ENCODE measurements around the gene TNFRSF13B. TPM values are rescaled to one million over a fixed set of nuclear protein-coding genes. Genes with fewer than 3 reads are reported as not detected.
"Not testable (repeated sequence)": the region's sequence is repeated elsewhere in the genome, so short reads cannot be mapped to it uniquely, and the experiment has no call there.

The TNFRSF13B gene
- total and polyA plus RNA-seq, 2 donors (not counting 1 experiment from before 2014, with no cell fraction given) = not detected

DNA sequence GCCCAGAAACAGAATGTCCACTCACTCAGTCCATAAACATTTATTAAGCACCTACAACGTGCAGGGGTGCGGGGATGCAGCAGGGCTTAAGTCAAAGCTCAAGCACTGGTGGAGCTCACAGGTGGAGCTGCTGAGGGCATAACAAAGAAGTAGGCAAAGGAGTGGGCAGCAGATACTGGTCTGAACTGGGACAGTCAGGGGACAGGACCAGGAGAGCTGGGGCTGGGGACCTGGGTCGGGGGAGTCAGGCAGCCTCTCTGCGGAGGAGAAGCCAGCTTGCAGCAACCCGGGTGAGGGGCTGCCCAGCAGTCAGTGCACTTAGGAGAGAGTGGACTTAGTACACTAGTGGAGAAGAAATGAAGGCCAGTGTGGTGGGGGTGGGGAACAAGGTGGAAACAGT, 10.0 kb upstream of the TNFRSF13B start:
- Histone ChIP-seq H3K4me2 (ENCODE audit: extremely low read depth, insufficient read depth, low read length) (no peak overlapping the region), H3K79me2 (ENCODE audit: control insufficient read depth, insufficient read depth, low read length) (no peaks in the 10 kb centered on the region), H3K4me3 (replicated peaks in 1 of 4; ENCODE audit: control extremely low read depth in 1 of 4, insufficient read depth in 1 of 4, low read depth in 3 of 4, low read length in 4 of 4) (no peak overlapping the region), H2AFZ (ENCODE audit: low read length) (no peak overlapping the region), H4K20me1 (ENCODE audit: control insufficient read depth, extremely low read depth, insufficient read depth, low read length) (no peaks in the 10 kb centered on the region), H3K9ac (ENCODE audit: insufficient read depth, low read length) (no peak overlapping the region), H3K4me1 (ENCODE audit: control insufficient read depth, extremely low read depth, insufficient read depth, low read length) (no peaks in the 10 kb centered on the region), H3K27ac (ENCODE audit: insufficient read depth, low read length) (no peak overlapping the region), H3K27me3 (ENCODE audit: control insufficient read depth, insufficient read depth, low read length) (no peaks in the 10 kb centered on the region), H3K36me3 (ENCODE audit: control insufficient read depth, insufficient read depth, low read length) (no peaks in the 10 kb centered on the region), H3K9me3 (ENCODE audit: control insufficient read depth, insufficient read depth, low read depth, low read length) (no peaks in the 10 kb centered on the region)
- TF ChIP-seq, protein P1, sequence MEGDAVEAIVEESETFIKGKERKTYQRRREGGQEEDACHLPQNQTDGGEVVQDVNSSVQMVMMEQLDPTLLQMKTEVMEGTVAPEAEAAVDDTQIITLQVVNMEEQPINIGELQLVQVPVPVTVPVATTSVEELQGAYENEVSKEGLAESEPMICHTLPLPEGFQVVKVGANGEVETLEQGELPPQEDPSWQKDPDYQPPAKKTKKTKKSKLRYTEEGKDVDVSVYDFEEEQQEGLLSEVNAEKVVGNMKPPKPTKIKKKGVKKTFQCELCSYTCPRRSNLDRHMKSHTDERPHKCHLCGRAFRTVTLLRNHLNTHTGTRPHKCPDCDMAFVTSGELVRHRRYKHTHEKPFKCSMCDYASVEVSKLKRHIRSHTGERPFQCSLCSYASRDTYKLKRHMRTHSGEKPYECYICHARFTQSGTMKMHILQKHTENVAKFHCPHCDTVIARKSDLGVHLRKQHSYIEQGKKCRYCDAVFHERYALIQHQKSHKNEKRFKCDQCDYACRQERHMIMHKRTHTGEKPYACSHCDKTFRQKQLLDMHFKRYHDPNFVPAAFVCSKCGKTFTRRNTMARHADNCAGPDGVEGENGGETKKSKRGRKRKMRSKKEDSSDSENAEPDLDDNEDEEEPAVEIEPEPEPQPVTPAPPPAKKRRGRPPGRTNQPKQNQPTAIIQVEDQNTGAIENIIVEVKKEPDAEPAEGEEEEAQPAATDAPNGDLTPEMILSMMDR (conservative IDR thresholded peaks at IDR 0.05 in 1 of 2, IDR thresholded peaks at IDR 0.05 in 1 of 2; ENCODE audit: low read depth in 1 of 2, low read length in 2 of 2) = no peak
- no peak for TF ChIP-seq EZH2 (IDR thresholded peaks at IDR 0.05; ENCODE audit: low read length, missing control alignments)
- no peak for DNase-seq (ENCODE audit: low read depth in 2 of 2)

DNA sequence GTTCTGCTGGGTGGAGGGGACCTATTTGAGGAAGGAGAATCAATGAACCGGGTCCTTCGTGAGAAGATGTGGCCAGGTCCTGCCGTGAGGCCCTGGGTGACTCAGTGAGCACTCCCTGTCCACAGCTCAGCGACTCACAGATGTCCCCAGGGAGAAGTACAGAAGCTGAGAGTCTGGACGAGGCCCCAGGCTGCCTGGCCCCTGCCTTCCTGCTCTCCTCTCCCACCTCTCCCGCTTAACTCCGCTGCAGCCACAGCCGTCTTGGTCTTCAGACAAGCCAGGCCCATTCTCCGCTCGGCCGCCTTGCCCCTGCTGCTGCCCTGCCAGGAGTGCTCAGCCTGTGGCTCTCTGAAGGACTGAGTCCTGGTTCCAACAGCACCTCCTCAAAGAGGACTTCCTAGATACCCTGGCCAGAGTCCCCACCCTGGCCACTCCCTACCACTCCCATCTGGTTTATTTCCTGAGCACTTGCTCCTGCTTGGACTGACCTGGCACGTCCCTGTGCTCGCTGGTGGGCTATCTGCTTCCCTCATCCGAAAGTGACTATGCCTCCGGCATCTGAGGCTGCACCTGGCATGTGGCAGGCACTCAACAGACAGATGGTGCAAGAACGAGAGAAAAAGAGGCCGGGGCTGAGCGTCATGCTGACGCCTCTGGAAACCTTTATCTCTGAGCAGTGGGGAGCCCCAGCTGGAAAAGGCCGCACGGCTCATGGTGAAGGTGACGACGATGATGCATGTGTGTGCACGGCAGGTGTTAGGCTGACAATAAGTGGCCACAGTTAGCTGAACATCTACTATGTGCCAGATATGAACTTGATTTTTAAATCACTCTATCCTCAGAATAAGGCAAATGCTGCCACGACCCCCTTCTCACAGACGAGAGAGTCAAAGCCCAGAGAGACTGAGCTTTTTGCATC, 9.2 kb upstream of the TNFRSF13B start:
- H4K20me1 ChIP-seq (ENCODE audit: control insufficient read depth, extremely low read depth, insufficient read depth, low read length) = no peaks in the 10 kb centered on the region
- no peak overlapping the region for H3K9ac ChIP-seq (ENCODE audit: insufficient read depth, low read length)
- H3K27ac ChIP-seq (ENCODE audit: insufficient read depth, low read length) = no peak overlapping the region
- no peak for DNase-seq (ENCODE audit: low read depth in 2 of 2)
- no peaks in the 10 kb centered on the region for H3K79me2 ChIP-seq (ENCODE audit: control insufficient read depth, insufficient read depth, low read length)
- no peaks in the 10 kb centered on the region for H3K4me1 ChIP-seq (ENCODE audit: control insufficient read depth, extremely low read depth, insufficient read depth, low read length)
- no peaks in the 10 kb centered on the region for H3K27me3 ChIP-seq (ENCODE audit: control insufficient read depth, insufficient read depth, low read length)
- no peak overlapping the region for H2AFZ ChIP-seq (ENCODE audit: low read length)
- TF ChIP-seq, protein P1 (conservative IDR thresholded peaks at IDR 0.05 in 1 of 2, IDR thresholded peaks at IDR 0.05 in 1 of 2; ENCODE audit: low read depth in 1 of 2, low read length in 2 of 2) = no peak
- TF ChIP-seq EZH2 (IDR thresholded peaks at IDR 0.05; ENCODE audit: low read length, missing control alignments) = no peak
- H3K36me3 ChIP-seq (ENCODE audit: control insufficient read depth, insufficient read depth, low read length) = no peaks in the 10 kb centered on the region
- no peaks in the 10 kb centered on the region for H3K9me3 ChIP-seq (ENCODE audit: control insufficient read depth, insufficient read depth, low read depth, low read length)
- no peak overlapping the region for H3K4me2 ChIP-seq (ENCODE audit: extremely low read depth, insufficient read depth, low read length)
- H3K4me3 ChIP-seq (replicated peaks in 1 of 4; ENCODE audit: control extremely low read depth in 1 of 4, insufficient read depth in 1 of 4, low read depth in 3 of 4, low read length in 4 of 4) = no peak overlapping the region

DNA sequence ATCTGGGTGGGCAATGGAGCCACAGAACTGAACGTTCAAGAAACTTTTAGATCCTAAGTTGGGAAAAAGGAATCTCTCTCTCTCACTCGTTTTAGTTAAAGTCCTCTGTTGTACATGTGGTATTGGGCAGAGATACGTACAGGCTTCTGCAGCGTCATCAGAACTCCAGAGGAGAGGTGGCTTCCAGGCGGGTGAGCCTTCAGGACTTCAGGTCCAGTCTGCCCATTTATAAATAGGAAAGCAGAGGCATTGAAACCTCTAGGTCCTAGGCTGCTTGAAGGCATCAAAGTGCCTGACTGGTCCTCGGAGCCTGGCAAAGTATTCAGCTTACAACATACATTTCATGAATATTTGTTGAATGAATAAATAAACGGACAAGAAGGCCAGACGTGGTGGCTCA, 8.1 kb upstream of the TNFRSF13B start:
- Histone ChIP-seq H3K79me2 (ENCODE audit: control insufficient read depth, insufficient read depth, low read length) (no peaks in the 10 kb centered on the region), H3K4me3 (replicated peaks in 1 of 4; ENCODE audit: control extremely low read depth in 1 of 4, insufficient read depth in 1 of 4, low read depth in 3 of 4, low read length in 4 of 4) (no peak overlapping the region), H3K27me3 (ENCODE audit: control insufficient read depth, insufficient read depth, low read length) (no peaks in the 10 kb centered on the region), H3K27ac (ENCODE audit: insufficient read depth, low read length) (no peak overlapping the region), H3K4me1 (ENCODE audit: control insufficient read depth, extremely low read depth, insufficient read depth, low read length) (no peaks in the 10 kb centered on the region), H4K20me1 (ENCODE audit: control insufficient read depth, extremely low read depth, insufficient read depth, low read length) (no peaks in the 10 kb centered on the region), H2AFZ (ENCODE audit: low read length) (no peak overlapping the region), H3K4me2 (ENCODE audit: extremely low read depth, insufficient read depth, low read length) (no peak overlapping the region), H3K9ac (ENCODE audit: insufficient read depth, low read length) (no peak overlapping the region), H3K36me3 (ENCODE audit: control insufficient read depth, insufficient read depth, low read length) (no peaks in the 10 kb centered on the region), H3K9me3 (ENCODE audit: control insufficient read depth, insufficient read depth, low read depth, low read length) (no peaks in the 10 kb centered on the region)
- TF ChIP-seq, protein P1 (conservative IDR thresholded peaks at IDR 0.05 in 1 of 2, IDR thresholded peaks at IDR 0.05 in 1 of 2; ENCODE audit: low read depth in 1 of 2, low read length in 2 of 2) = no peak
- TF ChIP-seq EZH2 (IDR thresholded peaks at IDR 0.05; ENCODE audit: low read length, missing control alignments) = no peak
- DNase-seq (ENCODE audit: low read depth in 2 of 2) = no peak

DNA sequence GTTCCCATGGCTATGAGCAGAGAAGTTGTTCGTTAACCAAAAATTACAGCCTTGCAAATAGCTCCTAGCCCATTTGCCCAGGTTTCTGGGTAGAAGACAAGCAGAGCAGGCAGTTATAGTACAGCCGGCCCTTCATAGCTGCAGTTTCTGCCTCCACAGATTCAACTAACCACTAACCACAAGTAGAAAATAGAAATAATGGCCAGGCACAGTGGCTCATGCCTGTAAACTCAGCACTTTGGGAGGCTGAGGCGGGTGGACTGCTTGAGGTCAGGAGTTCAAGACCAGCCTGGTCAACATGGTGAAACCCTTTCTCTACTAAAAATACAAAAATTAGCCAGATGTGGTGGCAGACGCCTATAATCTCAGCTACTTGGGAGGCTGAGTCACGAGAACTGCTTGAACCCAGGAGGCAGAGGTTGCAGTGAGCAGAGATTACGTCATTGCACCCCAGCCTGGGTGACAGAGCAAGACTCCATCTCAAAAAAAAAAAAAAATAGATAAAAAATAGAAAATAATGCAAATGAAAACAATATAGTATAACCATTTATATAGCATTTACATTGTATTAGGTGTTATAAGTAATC, 7.4 kb upstream of the TNFRSF13B start:
- not testable (repeated sequence) for H3K4me2 ChIP-seq (ENCODE audit: extremely low read depth, insufficient read depth, low read length); H3K79me2 ChIP-seq (ENCODE audit: control insufficient read depth, insufficient read depth, low read length); H3K27ac ChIP-seq (ENCODE audit: insufficient read depth, low read length); H3K36me3 ChIP-seq (ENCODE audit: control insufficient read depth, insufficient read depth, low read length); H2AFZ ChIP-seq (ENCODE audit: low read length); H4K20me1 ChIP-seq (ENCODE audit: control insufficient read depth, extremely low read depth, insufficient read depth, low read length); H3K27me3 ChIP-seq (ENCODE audit: control insufficient read depth, insufficient read depth, low read length); H3K4me3 ChIP-seq (replicated peaks in 1 of 4; ENCODE audit: control extremely low read depth in 1 of 4, insufficient read depth in 1 of 4, low read depth in 3 of 4, low read length in 4 of 4); DNase-seq (ENCODE audit: low read depth in 2 of 2); H3K4me1 ChIP-seq (ENCODE audit: control insufficient read depth, extremely low read depth, insufficient read depth, low read length); H3K9me3 ChIP-seq (ENCODE audit: control insufficient read depth, insufficient read depth, low read depth, low read length); H3K9ac ChIP-seq (ENCODE audit: insufficient read depth, low read length)
